Lower leg skin (tissue), 3 donors: Measurements from ENCODE around the gene PSG4.
"Not testable (repeated sequence)": the region's sequence is repeated elsewhere in the genome, so short reads cannot be mapped to it uniquely, and the experiment has no call there.

Experiments used
- CTCF ChIP-seq, 3 donors: fragments of 450-650 bp; IDR thresholded peaks; one replicate each; pipeline ENCODE4 v1.5.1; 2016; ENCODE audit warnings: antibody characterized with exemption in 3 of 3, mild to moderate bottlenecking in 3 of 3, moderate library complexity in 2 of 3
- POLR2A ChIP-seq, 2 donors: fragments of 450-650 bp; IDR thresholded peaks; one replicate each; pipeline ENCODE4 v1.6.1; 2016 to 2017; ENCODE audit warnings: antibody characterized with exemption in 2 of 2, mild to moderate bottlenecking in 1 of 2, moderate library complexity in 1 of 2

GRCh38 chr19:43203611-43204010 is 1.8 kb downstream of the PSG4 start:
- TF ChIP-seq CTCF, POLR2A (IDR thresholded peaks at IDR 0.05): not testable (repeated sequence)
